ENCODE results near the gene KCNMB2.
"Not testable (repeated sequence)": the region's sequence is repeated elsewhere in the genome, so short reads cannot be mapped to it uniquely, and the experiment has no call there.

Gene KCNMB2

GRCh38 chr3:178826435-178827123, 290.3 kb downstream of the KCNMB2 start:
- DNase-seq, result no peak

- DNase-seq, result no peak
These were observed 291.1 kb downstream of the KCNMB2 start for GRCh38 chr3:178827285-178827856.

GRCh38 chr3:178833695-178834094, 297.5 kb downstream of the KCNMB2 start:
- no peak for DNase-seq

- no peak for DNase-seq
These were observed 298.8 kb downstream of the KCNMB2 start for GRCh38 chr3:178835033-178835432.

DNA sequence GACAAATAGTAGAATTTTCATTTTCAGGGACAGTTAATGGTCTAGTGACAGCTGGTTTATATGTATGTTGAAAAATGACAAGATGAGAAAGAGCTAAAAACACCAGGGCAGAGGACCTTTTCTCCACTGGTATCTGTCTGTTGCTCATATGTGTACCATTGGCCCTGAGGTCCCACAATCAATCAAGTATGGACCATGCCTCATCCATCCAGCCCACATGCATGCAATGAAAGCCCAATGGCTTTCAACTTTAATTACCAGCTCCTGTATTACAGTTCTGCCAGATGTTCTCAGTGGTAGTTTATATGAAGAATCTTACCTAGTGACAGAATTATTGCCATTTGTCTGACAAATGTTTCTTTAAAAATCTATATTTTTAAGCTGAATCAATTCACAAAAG, 301.3 kb downstream of the KCNMB2 start:
- DNase-seq, result no peak

GRCh38 chr3:178840586-178840985, 304.4 kb downstream of the KCNMB2 start:
- no peak for DNase-seq

GRCh38 chr3:178841011-178841410, 304.8 kb downstream of the KCNMB2 start:
- DNase-seq, result no peak

GRCh38 chr3:178844916-178845315, 308.7 kb downstream of the KCNMB2 start:
- no peak for DNase-seq

GRCh38 chr3:178845420-178846118, 309.3 kb downstream of the KCNMB2 start:
- DNase-seq, result no peak

GRCh38 chr3:178847190-178847589, 311.0 kb downstream of the KCNMB2 start:
- no peak for DNase-seq

DNA sequence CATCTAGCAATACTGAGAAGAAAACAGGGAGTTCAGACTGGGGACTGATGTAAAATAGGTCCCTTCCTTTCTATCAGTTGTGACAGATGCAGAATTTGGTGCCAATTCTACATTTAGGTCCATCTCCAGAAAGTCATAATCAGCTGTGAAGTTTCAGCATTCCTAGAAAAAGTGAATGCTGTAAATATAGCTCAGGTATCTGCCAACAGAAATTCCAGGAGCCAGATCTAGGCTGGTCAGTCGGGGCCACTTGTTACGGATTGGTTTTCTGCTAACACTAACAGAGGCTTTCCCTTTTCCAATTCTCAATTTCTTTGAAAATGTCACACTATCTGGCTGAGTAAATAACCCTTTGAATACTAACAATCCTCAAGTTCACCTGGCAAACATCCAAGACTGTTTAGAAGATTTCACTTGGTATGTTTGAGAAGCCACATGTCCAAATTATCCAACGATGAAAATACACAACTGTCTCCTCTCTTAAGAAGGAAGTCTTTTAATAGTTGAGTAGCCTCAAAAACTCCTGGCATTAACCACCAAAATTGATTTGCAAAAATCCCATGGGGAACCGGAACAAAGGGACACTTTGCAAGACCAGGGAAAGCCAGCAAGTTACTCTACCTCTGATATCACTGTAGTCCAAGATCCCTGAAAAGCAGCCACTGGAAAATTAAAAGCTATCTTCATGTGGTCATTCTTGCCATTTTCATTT, 313.1 kb downstream of the KCNMB2 start:
- no peak for DNase-seq

DNA sequence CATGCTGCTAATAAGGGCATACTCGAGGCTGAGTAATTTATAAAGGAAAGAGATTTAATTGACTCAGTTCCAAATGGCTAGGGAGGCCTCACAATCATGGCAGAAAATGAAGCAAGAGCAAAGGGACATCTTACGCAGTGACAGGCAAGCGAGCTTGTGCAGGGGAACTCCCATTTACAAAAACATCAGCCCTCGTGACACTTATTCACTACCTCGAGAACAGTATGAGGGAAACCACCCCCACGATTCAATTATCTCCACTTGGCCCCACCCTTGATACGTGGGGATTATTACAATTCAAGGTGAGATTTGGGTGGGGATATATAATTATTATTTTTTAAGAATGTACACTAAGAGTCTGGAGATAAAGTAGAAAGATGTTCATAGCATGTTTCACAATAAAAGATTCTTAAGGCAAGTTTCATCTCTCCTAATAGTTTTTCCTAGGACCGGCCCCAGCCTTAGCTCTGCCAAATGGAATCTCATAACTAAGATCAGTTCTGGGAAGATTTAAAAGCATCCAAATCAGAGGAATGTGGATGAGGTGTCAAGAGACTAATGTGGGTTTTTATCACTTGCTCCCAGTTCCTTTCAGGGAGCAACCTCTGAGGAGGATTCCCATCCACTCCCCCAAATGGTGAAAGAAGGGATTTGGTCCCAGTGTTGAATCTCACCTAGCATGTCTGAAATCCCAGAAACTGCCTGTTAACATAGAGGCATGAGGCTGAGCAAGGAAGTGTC, 314.4 kb downstream of the KCNMB2 start:
- DNase-seq, result no peak

GRCh38 chr3:178851564-178851963, 315.3 kb downstream of the KCNMB2 start:
- DNase-seq, result no peak

DNA sequence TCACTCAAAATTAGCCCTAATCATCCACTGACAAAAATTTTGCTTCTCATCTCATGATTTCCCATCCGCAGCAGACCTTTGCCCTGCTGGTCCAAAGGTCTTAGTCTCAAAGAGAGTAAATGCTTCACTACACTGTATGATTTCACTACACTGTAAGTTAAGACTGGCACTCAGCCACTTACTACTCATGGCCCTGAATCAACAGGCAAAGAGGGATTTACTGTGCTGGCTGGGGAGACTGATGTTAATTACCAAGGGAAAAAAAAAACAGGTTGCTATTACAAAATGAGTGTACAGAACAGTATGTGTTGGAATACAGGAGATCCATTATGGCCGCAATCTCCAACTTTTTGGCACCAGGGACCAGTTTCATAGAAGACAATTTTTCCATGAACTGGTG, 320.6 kb downstream of the KCNMB2 start:
- DNase-seq, result no peak

- DNase-seq, result no peak
These were observed 323.1 kb downstream of the KCNMB2 start for GRCh38 chr3:178859386-178859785.

- not testable (repeated sequence) for DNase-seq
These were observed 323.7 kb downstream of the KCNMB2 start for GRCh38 chr3:178859900-178860436.

- no peak for DNase-seq
These were observed 332.4 kb downstream of the KCNMB2 start for GRCh38 chr3:178868681-178869080.

GRCh38 chr3:178870085-178870484, 333.8 kb downstream of the KCNMB2 start:
- no peak for DNase-seq

DNA sequence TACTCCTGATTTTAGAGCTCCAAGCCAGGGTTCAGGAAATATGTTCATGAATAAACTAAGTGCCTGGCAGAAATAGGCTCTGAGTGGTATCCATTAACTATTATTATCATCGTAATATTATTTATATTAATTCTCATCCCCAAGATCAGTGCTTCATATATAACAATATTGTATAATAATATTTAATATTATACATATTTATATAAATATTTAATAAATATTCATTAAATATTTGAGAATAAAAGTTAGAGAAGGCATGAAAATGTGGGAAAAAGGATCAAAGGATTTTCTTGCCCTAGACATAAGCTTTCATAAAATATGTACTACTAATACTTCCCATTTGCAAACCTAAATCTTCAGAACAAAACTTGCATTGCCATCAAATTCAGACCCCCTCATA, 338.9 kb downstream of the KCNMB2 start:
- no peak for DNase-seq

DNA sequence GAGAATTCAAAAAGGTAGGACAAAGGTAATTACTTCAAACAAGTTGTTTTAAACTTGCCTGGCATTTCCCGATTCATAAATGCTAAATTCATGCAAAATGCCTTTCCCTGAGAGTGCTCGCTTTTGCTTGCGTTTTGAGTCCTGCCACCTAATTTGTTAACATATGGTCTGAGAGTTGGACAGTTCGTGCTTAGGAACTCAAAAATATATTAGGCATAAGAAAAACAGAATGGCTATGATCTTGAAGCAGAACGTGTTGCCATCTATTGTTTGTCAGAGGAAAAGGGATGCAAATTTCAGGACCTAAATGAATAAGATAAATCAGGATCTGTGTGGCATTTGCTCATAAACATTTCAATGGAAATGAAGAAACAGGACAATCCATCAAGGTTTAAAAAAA, 339.6 kb downstream of the KCNMB2 start:
- no peak for DNase-seq

DNA sequence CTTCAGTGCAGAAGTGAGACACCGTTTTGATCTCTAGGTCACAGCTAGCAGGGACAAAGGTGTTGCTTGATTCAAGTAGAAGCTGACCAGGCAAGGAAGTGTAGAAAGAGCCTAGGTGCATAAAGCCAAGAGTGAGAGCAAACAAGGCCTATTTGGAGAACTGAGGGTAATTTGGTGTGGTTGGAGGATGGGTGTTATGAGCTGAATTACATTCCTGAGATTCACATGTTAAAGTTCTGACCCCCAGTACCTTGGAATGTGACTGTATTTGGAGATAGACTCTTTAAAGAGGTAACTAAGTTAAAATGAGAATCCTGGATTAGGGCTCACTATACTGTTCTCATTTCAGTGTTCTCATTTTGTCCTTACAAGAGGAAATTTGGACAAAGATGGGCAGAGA, 344.0 kb downstream of the KCNMB2 start:
- DNase-seq, result no peak

Data from activated naive CD4-positive, alpha-beta T cell treated with Interleukin-2 at 50 U/mL for 16 hours (primary cell).